ENCODE measurements around the gene CAPN3. TPM values are rescaled to one million over a fixed set of nuclear protein-coding genes. Genes with fewer than 3 reads are reported as not detected.

The CAPN3 gene
- total RNA-seq, 1 experiment from 2014 or later, result 0.17 TPM

- no peak for DNase-seq (ENCODE audit: low read depth)
Measured at GRCh38 chr15:42453826-42454225, 94.5 kb downstream of the CAPN3 start.

GRCh38 chr15:42456531-42456930, 97.2 kb downstream of the CAPN3 start:
- DNase-seq (ENCODE audit: low read depth), result no peak

- peak; percentile 75 for DNase-seq (ENCODE audit: low read depth)
Measured at GRCh38 chr15:42456971-42457370, 97.7 kb downstream of the CAPN3 start.

- DNase-seq (ENCODE audit: low read depth), result peak; percentile 97
Measured at GRCh38 chr15:42457445-42458442, 98.4 kb downstream of the CAPN3 start.

GRCh38 chr15:42461261-42461660, 102.0 kb downstream of the CAPN3 start:
- no peak for DNase-seq (ENCODE audit: low read depth)

Other genes with a start within 250 kb of the CAPN3 start
- not detected in 2 replicates for gene PLA2G4F, start 202.9 kb upstream of the CAPN3 start, total RNA-seq (2014; rRNA removed)
- 31.1 and 40.4 TPM in 2 replicates for gene VPS39, start 151.2 kb upstream of the CAPN3 start, total RNA-seq (2014; rRNA removed)
- gene GANC, start 86.3 kb upstream of the CAPN3 start, total RNA-seq (2014; rRNA removed), result 13.1 and 17.7 TPM in 2 replicates
- 40.1 and 52.0 TPM in 2 replicates for gene TMEM87A, start 86.1 kb upstream of the CAPN3 start, total RNA-seq (2014; rRNA removed)
- 65.3 and 74.2 TPM in 2 replicates for gene ZNF106, start 131.6 kb downstream of the CAPN3 start, total RNA-seq (2014; rRNA removed)
- 36.5 and 58.0 TPM in 2 replicates for gene SNAP23, start 136.1 kb downstream of the CAPN3 start, total RNA-seq (2014; rRNA removed)
- 9.0 and 12.6 TPM in 2 replicates for gene LRRC57, start 189.3 kb downstream of the CAPN3 start, total RNA-seq (2014; rRNA removed)
- 55.5 and 65.8 TPM in 2 replicates for gene HAUS2, start 189.3 kb downstream of the CAPN3 start, total RNA-seq (2014; rRNA removed)
- gene STARD9, start 216.1 kb downstream of the CAPN3 start, total RNA-seq (2014; rRNA removed), result 3.9 and 4.8 TPM in 2 replicates

Measured in LHCN-M2 (cell line).